HEK293T (cell line): ENCODE data around the gene MYG1.

ENCODE experiments used
- ARNT ChIP-seq: fragments of 450-650 bp; IDR thresholded peaks from 2 replicates; pipeline ENCODE4 v1.6.1; 2017; ENCODE audit warnings: mild to moderate bottlenecking
- BHLHE40 ChIP-seq: fragments of 450-650 bp; IDR thresholded peaks from 2 replicates; pipeline ENCODE4 v1.6.1; 2016; ENCODE audit warnings: mild to moderate bottlenecking, moderate library complexity, borderline replicate concordance
- FOXK2 ChIP-seq: fragments of 450-650 bp; IDR thresholded peaks from 2 replicates; pipeline ENCODE4 v1.6.1; 2016; ENCODE audit warnings: mild to moderate bottlenecking
- FOXM1 ChIP-seq: fragments of 450-650 bp; IDR thresholded peaks from 2 replicates; pipeline ENCODE4 v1.6.1; 2017; ENCODE audit warnings: mild to moderate bottlenecking, borderline replicate concordance
- HDGF ChIP-seq: fragments of 450-650 bp; IDR thresholded peaks from 2 replicates; pipeline ENCODE4 v1.6.1; 2017; ENCODE audit warnings: antibody characterized with exemption, borderline replicate concordance
- L3MBTL2 ChIP-seq: fragments of 450-650 bp; conservative IDR thresholded peaks from 2 replicates; pipeline ENCODE4 v1.6.1; 2016; ENCODE audit warnings: mild to moderate bottlenecking
- PKNOX1 ChIP-seq: fragments of 450-650 bp; IDR thresholded peaks from 2 replicates; pipeline ENCODE4 v1.6.1; 2016
- SP1 ChIP-seq: fragments of 450-650 bp; IDR thresholded peaks from 2 replicates; pipeline ENCODE4 v1.6.1; 2017
- TARDBP ChIP-seq: fragments of 450-650 bp; IDR thresholded peaks from 2 replicates; pipeline ENCODE4 v1.6.1; 2016
- ZNF384 ChIP-seq: fragments of 450-650 bp; IDR thresholded peaks from 2 replicates; pipeline ENCODE4 v1.6.1; 2016

- TF ChIP-seq FOXK2 (no peak), PKNOX1 (no peak), ARNT (no peak), SP1 (no peak), FOXM1 (no peak), HDGF (no peak), L3MBTL2 (no peak), BHLHE40 (no peak), ZNF384 (no peak), TARDBP (no peak)
Measured at GRCh38 chr12:53324113-53324778, 24.8 kb downstream of the MYG1 start.
